ENCODE data around the gene GPR137. TPM values are rescaled to one million over a fixed set of nuclear protein-coding genes. Genes with fewer than 3 reads are reported as not detected.
A peak's percentile ranks its signal among the peaks of the same experiment; 100 is the strongest.
"Not testable (repeated sequence)": the region's sequence is repeated elsewhere in the genome, so short reads cannot be mapped to it uniquely, and the experiment has no call there.

Gene GPR137
- total RNA-seq, 1 donor from 2014 or later = 28.4 TPM

GRCh38 chr11:64298966-64299846, 13.6 kb downstream of the GPR137 start:
- peak; percentile 37 for DNase-seq (ENCODE audit: low read depth)

GRCh38 chr11:64299847-64300648, 14.4 kb downstream of the GPR137 start, which contains the start of gene CATSPERZ:
Gene CATSPERZ, plus strand, starts transcription at chr11:64300358. Its CDS starts 53 bp downstream, at chr11:64300411.
- no peak for DNase-seq (ENCODE audit: low read depth)

DNA sequence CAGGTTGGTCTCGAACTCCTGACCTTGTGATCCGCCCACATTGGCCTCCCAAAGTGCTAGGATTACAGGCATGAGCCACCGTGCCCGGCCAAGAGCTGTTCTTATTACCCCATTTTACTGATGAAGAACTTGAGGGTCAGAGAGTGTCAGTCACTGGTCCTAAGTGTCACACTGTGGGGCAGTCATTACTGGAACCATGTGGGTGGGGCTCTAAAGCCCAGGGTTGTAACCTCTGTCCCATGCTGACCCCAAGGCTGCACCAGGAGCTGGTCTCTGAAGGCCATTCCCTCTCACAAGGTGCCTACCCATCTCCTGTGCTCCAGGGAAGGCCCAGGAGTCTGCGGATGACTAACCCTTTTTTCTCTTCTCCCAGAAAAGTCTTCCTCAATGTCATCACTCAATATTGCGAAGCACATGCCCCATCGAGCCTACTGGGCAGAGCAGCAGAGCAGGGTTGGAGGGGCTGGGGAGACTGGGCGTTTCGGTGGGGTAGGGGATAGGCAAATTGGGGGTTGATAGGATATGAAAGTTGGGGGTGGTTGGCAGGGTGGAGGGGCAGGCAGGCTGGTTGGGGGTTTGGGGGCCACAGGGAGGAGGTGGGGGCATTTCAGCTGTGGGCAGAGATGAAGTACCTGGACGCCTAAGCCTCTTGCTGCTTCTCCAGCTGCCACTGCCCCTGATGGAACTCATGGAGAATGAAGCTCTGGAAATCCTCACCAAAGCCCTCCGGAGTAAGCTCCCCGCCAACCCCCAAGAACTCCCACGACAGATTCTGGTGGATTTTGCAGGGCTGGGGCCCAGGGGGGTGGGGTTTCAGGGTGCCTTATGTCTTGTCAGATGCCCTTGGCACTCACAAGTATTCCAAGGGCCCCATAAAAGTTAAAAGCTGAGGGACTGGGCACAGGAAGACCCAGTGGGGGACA, 17.7 kb downstream of the GPR137 start:
- DNase-seq (ENCODE audit: low read depth) = no peak

- no peak for DNase-seq (ENCODE audit: low read depth)
Observed at GRCh38 chr11:64304032-64304315, 18.3 kb downstream of the GPR137 start.

DNA sequence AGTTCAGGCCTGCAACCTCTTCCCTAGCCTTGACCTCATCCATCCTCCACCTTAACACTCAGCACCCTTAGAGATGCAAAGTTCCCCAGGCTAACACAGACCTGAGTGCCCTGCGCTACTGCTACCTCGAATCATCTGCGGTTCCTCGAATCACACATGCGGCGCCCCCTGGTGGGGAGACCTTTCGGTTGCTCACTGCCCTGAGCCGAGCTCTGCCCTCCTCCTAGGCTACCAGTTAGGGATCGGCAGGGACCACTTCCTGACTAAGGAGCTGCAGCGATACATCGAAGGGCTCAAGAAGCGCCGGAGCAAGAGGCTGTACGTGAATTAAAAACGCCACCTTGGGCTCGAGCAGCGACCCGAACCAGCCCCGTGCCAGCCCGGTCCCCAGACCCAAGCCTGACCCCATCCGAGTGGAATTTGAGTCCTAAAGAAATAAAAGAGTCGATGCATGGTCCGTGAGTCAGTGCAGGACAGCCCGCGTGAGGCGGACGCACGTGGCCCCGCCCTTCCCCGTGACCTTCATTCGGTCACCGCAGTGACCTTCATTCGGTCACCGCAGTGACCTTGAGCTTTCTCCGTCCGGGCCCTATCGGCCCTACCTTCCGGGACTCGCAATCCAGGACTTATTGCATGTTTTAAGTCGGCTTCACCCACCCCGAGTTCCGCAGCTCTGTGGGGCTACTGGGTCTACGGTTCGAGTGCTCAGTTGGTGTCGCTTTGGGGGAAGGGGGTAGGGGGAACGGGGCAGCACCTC, 18.8 kb downstream of the GPR137 start:
- peak; percentile 91 for DNase-seq (ENCODE audit: low read depth)

- DNase-seq (ENCODE audit: low read depth) = peak; percentile 95
Observed at GRCh38 chr11:64305075-64305690, 19.5 kb downstream of the GPR137 start, which contains the start of gene ESRRA. Gene ESRRA, plus strand, starts transcription at chr11:64305524. Its CDS starts 1,656 bp downstream, at chr11:64307180.

DNA sequence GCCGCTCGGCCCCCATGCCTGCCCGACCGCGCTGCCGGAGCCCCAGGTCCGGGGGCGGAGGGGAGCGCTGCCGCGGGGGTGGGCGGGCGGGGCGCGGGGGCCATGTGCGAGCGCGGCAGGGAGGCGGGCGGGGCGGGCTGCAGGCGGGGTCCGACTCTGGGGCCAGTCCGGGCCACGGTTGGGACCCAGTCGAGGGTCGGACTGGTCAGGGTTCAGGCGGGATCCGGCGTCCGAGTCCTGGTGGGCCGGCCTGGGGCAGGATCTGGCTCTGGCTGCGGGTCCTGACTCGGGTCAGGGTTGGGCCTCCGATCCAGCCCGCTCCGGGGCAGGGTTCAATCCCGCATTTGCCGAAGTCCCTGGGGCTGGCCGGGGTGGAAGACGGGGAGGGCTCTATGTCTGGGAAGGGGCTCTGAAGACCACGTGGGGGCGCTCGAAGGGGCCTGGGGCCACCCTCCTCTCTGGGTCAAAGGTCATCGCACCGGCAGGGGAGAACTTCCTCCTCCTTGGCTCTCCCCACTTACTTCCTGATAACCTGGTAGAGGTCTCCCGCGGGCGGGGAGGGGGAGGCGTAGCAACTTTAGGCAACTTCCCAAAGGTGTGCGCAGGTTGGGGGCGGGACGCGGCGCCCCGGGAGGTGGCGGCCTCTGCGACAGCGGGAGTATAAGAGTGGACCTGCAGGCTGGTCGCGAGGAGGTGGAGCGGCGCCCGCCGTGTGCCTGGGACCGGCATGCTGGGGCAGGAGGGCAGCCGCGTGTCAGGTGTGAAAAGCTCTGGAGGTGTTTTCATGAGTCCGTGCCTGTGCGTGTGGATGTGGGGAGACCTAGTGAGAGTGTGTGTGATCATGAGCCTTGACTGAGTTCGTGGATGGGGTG, 20.3 kb downstream of the GPR137 start:
- DNase-seq (ENCODE audit: low read depth) = peak; percentile 64

DNA sequence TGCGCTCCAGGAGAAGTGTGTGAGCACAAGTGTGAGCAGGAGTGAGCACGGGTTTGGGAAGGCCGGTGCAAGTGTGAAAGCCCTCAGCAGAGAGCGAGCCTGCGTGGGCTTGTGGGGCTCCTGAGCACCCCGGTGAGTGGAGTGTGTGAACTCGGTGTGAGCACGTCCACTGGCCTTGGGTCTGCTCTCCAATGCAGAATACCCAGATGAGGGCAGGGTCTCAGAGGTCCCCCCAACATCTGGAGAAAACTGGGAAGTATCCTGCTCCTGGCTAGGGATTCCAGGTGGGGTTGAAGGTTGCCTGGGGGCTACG, 20.9 kb downstream of the GPR137 start:
- no peak for DNase-seq (ENCODE audit: low read depth)

DNA sequence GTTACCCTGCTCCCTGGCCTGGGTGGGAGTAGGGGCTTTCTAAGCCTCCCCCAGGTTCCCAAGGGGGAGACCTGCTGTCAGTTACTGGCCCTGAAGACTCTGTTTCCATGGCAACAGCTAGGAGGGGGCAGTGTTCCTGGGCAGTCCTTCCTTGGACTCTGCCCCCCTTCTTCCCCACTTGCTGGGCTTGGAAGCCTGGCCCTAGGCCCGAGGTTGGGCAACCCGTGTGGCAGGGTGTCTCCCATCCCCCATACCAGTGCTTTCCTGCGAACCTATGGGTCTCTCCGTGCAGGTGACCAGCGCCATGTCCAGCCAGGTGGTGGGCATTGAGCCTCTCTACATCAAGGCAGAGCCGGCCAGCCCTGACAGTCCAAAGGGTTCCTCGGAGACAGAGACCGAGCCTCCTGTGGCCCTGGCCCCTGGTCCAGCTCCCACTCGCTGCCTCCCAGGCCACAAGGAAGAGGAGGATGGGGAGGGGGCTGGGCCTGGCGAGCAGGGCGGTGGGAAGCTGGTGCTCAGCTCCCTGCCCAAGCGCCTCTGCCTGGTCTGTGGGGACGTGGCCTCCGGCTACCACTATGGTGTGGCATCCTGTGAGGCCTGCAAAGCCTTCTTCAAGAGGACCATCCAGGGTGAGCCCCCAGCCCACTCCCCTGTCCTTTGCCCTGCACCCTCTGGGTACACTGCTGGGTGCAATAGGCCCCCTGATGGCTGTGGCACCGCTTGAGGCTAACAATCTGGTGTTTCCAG, 21.4 kb downstream of the GPR137 start:
- no peak for DNase-seq (ENCODE audit: low read depth)

- not testable (repeated sequence) for DNase-seq (ENCODE audit: low read depth)
Observed at GRCh38 chr11:64307795-64308194, 22.1 kb downstream of the GPR137 start.

DNA sequence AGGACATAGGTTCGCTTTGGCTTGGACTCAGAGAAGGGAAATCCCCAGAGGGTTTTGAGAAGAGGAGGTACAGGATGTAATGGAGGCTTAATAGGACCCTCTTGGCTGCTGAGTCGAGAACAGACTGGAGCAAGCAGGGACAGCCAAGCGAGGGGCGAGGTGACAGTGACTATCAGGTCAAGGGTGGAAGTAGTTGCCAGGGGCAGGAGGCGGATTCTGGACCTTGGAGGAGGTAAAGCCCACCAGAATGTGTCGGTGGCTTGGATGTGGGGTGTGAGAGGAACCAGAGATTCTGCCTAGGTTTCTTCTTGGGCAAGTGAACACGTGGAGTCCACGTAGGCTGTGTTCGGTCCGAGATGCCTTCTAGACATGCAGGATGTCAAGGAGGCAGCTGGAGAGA, 27.3 kb downstream of the GPR137 start:
- DNase-seq (ENCODE audit: low read depth) = no peak

- DNase-seq (ENCODE audit: low read depth) = peak; percentile 77
Observed at GRCh38 chr11:64313491-64314145, 28.0 kb downstream of the GPR137 start.

DNA sequence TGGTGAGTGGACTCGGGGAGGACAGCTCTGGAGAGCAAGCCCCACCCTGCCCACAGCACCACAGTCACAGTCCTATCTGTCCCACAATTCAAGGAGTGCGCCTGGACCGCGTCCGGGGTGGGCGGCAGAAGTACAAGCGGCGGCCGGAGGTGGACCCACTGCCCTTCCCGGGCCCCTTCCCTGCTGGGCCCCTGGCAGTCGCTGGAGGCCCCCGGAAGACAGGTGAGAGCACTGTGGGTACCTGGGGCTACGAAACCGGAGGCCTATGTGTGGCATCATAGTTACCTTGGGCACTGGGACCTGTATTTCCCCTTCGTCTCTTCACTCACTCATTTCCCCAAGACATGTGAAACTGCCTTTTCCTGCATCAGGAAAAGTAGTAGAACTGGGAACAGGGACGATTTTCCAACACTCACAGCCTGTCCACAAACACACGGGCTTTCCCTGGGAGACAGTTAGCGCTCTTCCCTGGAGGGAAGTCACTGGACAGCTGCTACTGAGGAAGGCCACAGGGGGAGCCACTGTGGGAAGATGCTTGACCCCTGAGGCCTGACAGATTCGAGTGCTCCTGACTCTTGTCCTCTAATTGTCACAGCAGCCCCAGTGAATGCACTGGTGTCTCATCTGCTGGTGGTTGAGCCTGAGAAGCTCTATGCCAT, 28.6 kb downstream of the GPR137 start:
- DNase-seq (ENCODE audit: low read depth) = peak; percentile 35

- no peak for DNase-seq (ENCODE audit: low read depth)
Observed at GRCh38 chr11:64314805-64315561, 29.3 kb downstream of the GPR137 start.

DNA sequence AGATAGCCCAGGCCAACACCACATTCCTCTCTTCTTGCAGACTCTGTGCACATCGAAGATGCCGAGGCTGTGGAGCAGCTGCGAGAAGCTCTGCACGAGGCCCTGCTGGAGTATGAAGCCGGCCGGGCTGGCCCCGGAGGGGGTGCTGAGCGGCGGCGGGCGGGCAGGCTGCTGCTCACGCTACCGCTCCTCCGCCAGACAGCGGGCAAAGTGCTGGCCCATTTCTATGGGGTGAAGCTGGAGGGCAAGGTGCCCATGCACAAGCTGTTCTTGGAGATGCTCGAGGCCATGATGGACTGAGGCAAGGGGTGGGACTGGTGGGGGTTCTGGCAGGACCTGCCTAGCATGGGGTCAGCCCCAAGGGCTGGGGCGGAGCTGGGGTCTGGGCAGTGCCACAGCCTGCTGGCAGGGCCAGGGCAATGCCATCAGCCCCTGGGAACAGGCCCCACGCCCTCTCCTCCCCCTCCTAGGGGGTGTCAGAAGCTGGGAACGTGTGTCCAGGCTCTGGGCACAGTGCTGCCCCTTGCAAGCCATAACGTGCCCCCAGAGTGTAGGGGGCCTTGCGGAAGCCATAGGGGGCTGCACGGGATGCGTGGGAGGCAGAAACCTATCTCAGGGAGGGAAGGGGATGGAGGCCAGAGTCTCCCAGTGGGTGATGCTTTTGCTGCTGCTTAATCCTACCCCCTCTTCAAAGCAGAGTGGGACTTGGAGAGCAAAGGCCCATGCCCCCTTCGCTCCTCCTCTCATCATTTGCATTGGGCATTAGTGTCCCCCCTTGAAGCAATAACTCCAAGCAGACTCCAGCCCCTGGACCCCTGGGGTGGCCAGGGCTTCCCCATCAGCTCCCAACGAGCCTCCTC, 30.2 kb downstream of the GPR137 start:
- not testable (repeated sequence) for DNase-seq (ENCODE audit: low read depth)
